Activated CD4-positive, alpha-beta T cell treated with anti-CD3 and anti-CD28 coated beads, Interleukin-2, Interleukin-4, amounts not matched to agents 100 ng/mL and 50 ng/mL, durations not matched to agents 16 hours and 8 hours (primary cell): Measurements from ENCODE around the gene RIMBP2.

Experiments used
- DNase-seq: peaks from one replicate; pipeline ENCODE4 v3.0.0-alpha.2; 2020; ENCODE audit warnings: low spot score

The RIMBP2 gene

GRCh38 chr12:130441771-130442760, 274.0 kb downstream of the RIMBP2 start:
- no peak for DNase-seq

- no peak for DNase-seq
Observed at GRCh38 chr12:130440411-130441080, 275.6 kb downstream of the RIMBP2 start.

DNA sequence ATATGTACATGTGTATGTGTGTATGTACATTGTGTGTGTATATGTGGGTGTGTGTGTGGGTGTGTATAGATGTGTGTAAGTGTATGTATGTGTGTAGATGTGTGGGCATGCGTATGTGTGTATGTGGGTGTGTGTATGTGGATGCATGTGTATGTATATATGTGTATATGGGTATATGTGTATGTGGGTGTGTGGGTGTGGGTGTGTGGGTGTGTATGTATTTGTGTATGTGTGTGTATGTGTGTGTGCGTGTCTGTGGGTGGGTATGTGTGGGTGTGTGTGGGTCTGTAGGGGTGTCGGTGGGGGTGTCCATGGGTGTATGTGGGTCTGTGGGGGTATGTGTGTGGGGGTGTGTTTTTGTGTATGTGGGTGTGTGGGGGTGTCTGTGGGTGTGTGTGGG, 276.8 kb downstream of the RIMBP2 start:
- no peak for DNase-seq

DNA sequence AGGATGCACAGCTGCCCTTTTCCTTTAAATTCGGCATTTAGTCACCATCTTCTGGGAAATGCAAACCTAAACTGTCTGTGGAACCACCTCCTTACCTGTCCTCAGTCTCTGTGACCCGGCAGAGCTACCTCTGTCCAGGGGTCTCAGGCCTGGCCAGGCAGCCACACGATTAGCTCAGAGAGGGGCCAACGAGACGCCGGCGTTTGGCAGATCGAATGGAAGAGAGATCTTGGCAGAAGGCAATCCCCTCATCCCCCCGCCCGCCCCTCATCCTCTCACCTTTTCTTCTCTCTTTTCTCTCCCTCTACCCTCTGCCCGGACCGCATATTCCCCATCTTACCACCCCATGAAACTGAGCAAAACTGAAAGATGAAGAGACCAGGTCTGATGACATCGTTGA, 277.4 kb downstream of the RIMBP2 start:
- DNase-seq, result no peak

GRCh38 chr12:130438243-130438620, 277.9 kb downstream of the RIMBP2 start:
- no peak for DNase-seq

GRCh38 chr12:130437555-130438242, 278.4 kb downstream of the RIMBP2 start:
- no peak for DNase-seq

DNA sequence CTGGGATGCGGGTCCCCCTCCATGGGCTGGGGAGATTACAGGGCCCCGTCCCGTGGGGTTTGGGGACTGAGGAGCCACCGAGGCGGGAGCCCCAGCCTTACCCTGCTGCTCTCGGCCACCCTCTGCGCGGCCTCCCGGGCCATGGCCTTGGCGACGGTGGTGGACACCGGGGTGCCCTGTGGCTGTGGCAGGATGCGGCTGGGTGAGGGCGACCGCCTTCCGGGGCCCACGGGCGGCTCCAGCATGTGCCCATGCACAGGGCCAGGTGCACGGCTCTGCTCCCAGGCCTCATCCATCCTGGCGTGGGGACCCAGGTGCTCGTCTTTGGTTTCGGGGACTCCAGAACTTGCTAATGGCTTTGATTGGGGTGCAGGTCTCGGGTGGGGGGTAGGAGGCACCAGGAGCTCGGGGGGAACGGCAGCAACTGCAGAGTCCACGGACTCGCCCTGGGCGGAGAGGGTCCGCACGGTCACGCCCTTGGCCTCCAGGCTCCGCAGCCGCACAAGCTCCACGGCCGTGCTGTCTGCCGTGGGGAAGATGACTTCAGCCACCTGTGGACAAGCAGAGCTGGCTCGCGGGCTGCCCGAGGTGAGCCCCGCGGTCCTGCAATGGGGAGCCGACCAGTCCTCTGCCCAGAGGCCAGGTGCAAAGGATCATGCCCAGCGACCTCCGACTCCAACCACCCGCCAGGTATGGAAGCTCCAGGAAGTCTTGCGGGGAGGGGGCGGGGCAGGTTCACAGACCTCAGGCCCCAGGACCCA, 279.2 kb downstream of the RIMBP2 start:
- DNase-seq, result no peak

GRCh38 chr12:130435826-130436225, 280.3 kb downstream of the RIMBP2 start:
- no peak for DNase-seq

DNA sequence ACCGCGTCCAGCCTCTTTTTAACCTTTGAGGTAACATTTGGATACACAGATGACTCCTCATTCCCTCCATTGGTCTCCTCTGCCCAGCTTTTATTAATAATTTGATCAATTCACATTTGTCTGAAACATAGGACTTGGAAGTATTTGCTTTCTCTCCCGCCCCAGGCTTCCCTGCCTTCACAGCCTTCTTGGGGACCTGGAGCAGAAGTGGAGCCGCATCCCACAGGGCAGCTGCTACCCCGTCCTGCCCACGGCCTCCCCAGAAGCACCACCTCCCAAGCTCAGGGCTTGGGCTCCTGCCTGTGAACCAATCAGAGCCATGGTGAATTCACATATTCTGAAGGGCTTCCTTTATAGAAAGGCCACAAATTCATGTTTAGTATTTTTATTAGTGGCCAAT, 280.8 kb downstream of the RIMBP2 start:
- DNase-seq, result no peak

- no peak for DNase-seq
Observed at GRCh38 chr12:130434560-130434959, 281.5 kb downstream of the RIMBP2 start.

DNA sequence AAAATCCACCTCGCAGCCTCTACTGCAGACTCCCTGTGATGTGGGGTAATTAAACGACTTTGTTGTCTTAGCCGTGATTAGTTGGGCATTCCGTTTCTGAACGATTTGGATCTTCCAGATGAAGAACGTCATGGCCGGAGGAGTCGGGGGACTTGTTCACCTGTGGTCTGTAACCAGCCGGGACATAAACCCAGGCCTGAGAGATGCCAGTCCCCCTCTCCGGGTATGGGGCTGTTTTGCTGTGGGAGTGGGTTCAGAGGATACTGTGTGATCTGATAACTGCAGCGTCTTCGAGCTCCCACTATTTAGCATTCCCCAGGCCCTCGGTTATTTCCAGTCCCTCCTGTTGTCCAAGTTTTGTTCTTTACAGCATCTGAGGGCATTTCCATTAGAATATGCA, 282.3 kb downstream of the RIMBP2 start:
- no peak for DNase-seq

DNA sequence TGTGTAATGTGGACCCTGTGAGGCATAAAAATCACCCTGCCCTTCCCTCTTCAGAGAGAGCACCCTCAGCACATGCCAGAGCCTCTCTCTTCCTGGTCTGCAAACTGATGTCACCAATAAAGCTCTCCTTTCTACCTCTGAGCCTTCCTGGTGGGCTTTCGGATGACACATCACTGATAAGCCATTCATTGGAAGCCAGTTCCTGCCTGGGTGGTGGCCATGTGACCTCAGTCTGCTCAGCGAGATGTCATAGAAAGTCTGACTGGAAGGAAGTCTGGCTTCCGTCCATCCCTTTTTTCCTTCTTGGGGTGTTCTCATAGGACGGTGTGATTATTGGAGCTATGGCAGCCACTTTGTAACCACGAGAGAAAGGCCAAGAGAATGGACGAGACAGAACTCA, 282.7 kb downstream of the RIMBP2 start:
- DNase-seq, result no peak

GRCh38 chr12:130431176-130431575, 284.9 kb downstream of the RIMBP2 start:
- no peak for DNase-seq

DNA sequence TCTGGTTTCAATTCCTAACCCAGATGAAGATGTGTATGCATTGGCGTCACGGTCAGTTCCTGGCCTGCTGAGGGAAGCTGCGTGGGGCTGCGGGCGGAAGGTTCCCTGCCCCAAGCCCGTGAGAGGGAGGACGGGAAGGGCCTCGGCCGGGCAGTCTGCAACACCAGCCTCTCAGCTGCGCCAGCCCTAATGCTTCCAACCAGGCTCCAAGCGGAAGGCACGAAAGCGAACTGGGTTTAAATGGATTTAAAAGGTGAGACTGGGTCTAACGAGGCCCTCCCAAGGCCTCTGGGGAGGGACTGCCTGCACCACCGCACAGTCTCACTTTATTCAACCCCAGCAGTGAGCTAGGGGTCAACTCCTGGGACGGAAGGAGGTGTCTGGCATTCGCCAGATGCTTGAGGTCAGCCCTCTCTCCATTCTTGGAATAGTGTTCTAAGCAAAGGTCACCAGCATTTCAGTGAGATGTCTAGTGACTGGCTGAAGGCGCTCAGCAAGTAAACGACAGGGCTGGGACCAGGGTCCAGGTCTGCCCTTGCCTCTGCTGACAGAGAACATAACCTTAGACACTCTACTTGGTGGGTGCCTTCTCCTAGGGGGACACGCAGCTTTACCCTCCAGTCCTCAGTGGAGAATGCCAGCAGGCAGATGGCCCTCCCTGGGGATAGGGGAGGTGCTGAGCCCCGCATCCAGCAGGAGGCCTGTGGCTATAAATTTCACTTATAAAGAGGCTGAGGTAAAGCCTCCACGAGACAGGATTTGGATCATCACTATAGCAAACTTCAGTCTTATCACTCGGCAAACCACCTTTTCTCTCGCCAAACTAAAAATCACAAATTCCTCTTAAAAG, 286.2 kb downstream of the RIMBP2 start:
- no peak for DNase-seq

GRCh38 chr12:130428116-130428515, 288.0 kb downstream of the RIMBP2 start:
- no peak for DNase-seq

DNA sequence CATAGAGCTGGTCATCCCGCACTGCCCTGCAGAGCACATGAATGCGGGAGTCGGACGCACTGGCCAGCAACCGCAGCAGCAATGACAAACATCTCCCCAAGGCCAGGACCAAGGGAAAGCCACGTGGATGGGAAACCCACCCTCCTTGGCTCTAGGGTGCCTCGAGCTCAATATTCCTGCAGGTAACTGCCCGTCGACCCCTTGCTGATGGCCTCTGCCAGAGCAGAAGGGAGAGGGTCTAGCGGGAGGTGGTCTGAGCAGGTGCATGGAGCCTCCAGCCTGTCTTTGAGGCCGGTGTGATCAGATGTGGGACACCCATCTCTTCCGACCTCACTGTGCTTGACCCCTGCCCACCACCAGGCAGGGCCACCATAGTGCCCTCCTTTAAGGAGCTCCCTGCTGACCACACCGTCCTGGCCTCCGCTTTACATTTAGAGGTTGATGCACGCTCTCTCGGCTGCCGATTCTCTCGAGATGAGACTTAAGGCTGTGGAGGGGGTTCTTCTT, 288.7 kb downstream of the RIMBP2 start:
- no peak for DNase-seq

GRCh38 chr12:130425698-130426245, 290.3 kb downstream of the RIMBP2 start:
- no peak for DNase-seq

- no peak for DNase-seq
Observed at GRCh38 chr12:130424858-130425697, 291.0 kb downstream of the RIMBP2 start.
